Neural cell (in vitro differentiated cells): ENCODE measurements around the gene PLXDC2.

Experiments
- CTCF ChIP-seq: fragments of 450-650 bp; IDR thresholded peaks from 2 replicates; pipeline ENCODE4 v1.5.1; 2014; ENCODE audit warnings: antibody characterized with exemption, mild to moderate bottlenecking, moderate library complexity; ENCODE audit not compliant: poor library complexity, severe bottlenecking
- EZH2 ChIP-seq: fragments of 200-600, 300-800 bp; shearing (Covaris generic), sonication (generic); IDR thresholded peaks from 2 replicates; pipeline ENCODE4 v1.6.1; 2014; ENCODE audit warnings: antibody characterized with exemption, low read length, borderline replicate concordance, mild to moderate bottlenecking; ENCODE audit not compliant: insufficient read depth, poor library complexity, severe bottlenecking
- RAD21 ChIP-seq: fragments of 450-650 bp; conservative IDR thresholded peaks from 2 replicates; pipeline ENCODE4 v1.6.1; 2014; ENCODE audit warnings: antibody characterized with exemption, mild to moderate bottlenecking, moderate library complexity

GRCh38 chr10:20108021-20108420, 291.8 kb downstream of the PLXDC2 start:
- TF ChIP-seq CTCF (no peak), EZH2 (no peak), RAD21 (no peak)
